Measurements from ENCODE around the gene SDHAF2. TPM values are rescaled to one million over a fixed set of nuclear protein-coding genes. Genes with fewer than 3 reads are reported as not detected.

SDHAF2 gene
- total and polyA plus RNA-seq, 9 of the 15 experiments (the other 6 are each of a cell fraction or from before 2014, with no cell fraction given): 21.2 to 144 (median 40.4) TPM

DNA sequence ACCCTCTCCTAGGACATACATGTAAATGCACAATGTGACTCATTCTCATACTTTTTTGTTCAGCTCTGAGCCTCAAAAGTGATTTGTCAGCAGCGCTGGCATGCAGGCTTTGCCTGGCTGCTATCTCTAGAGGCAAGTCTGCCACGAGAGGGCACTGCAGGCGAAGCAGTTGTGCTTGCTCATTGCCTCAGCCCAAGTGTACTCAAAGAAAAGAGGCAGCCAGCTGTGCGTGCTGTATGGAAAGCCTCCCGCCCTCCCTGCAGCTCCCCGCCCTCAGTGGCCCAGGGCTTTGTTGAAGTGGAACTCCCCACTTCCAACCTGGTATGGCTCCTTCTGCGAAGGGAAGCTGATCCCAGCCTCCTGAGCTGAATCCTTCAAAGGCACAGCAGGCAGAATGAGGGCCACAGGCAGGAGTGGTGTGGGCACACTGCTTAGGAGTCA, 16.3 kb downstream of the SDHAF2 start (continued):
- TF ChIP-seq, protein P1, sequence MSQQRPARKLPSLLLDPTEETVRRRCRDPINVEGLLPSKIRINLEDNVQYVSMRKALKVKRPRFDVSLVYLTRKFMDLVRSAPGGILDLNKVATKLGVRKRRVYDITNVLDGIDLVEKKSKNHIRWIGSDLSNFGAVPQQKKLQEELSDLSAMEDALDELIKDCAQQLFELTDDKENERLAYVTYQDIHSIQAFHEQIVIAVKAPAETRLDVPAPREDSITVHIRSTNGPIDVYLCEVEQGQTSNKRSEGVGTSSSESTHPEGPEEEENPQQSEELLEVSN (IDR thresholded peaks at IDR 0.05; ENCODE audit: borderline replicate concordance in 1 of 2, extremely low read depth in 1 of 2, insufficient read depth in 1 of 2, insufficient read length in 1 of 2, low read depth in 1 of 2, low read length in 1 of 2, poor library complexity in 1 of 2, severe bottlenecking in 1 of 2): peak in 1 of 2 experiments; percentile 43
- TF ChIP-seq C11orf30 (IDR thresholded peaks at IDR 0.05; ENCODE audit: low read depth) (peak; percentile 93), ZNF311 (CRISPR knock-in tag; IDR thresholded peaks at IDR 0.05) (no peak), KDM5B (IDR thresholded peaks at IDR 0.05; ENCODE audit: insufficient replicate concordance, low read depth, low read length) (no peak), FOXA3 (CRISPR knock-in tag; conservative IDR thresholded peaks at IDR 0.05 in 1 of 2, IDR thresholded peaks at IDR 0.05 in 1 of 2) (peak in 1 of 2 experiments; percentile 60; a peak in 2 of 4 replicates), EP300 (IDR thresholded peaks at IDR 0.05; ENCODE audit: low read length) (no peak)
- TF ChIP-seq, protein P2, sequence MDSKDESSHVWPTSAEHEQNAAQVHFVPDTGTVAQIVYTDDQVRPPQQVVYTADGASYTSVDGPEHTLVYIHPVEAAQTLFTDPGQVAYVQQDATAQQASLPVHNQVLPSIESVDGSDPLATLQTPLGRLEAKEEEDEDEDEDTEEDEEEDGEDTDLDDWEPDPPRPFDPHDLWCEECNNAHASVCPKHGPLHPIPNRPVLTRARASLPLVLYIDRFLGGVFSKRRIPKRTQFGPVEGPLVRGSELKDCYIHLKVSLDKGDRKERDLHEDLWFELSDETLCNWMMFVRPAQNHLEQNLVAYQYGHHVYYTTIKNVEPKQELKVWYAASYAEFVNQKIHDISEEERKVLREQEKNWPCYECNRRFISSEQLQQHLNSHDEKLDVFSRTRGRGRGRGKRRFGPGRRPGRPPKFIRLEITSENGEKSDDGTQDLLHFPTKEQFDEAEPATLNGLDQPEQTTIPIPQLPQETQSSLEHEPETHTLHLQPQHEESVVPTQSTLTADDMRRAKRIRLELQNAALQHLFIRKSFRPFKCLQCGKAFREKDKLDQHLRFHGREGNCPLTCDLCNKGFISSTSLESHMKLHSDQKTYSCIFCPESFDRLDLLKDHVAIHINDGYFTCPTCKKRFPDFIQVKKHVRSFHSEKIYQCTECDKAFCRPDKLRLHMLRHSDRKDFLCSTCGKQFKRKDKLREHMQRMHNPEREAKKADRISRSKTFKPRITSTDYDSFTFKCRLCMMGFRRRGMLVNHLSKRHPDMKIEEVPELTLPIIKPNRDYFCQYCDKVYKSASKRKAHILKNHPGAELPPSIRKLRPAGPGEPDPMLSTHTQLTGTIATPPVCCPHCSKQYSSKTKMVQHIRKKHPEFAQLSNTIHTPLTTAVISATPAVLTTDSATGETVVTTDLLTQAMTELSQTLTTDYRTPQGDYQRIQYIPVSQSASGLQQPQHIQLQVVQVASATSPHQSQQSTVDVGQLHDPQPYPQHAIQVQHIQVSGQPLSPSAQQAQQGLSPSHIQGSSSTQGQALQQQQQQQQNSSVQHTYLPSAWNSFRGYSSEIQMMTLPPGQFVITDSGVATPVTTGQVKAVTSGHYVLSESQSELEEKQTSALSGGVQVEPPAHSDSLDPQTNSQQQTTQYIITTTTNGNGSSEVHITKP (IDR thresholded peaks at IDR 0.05; ENCODE audit: partially characterized antibody): no peak
- TF ChIP-seq, protein P3, sequence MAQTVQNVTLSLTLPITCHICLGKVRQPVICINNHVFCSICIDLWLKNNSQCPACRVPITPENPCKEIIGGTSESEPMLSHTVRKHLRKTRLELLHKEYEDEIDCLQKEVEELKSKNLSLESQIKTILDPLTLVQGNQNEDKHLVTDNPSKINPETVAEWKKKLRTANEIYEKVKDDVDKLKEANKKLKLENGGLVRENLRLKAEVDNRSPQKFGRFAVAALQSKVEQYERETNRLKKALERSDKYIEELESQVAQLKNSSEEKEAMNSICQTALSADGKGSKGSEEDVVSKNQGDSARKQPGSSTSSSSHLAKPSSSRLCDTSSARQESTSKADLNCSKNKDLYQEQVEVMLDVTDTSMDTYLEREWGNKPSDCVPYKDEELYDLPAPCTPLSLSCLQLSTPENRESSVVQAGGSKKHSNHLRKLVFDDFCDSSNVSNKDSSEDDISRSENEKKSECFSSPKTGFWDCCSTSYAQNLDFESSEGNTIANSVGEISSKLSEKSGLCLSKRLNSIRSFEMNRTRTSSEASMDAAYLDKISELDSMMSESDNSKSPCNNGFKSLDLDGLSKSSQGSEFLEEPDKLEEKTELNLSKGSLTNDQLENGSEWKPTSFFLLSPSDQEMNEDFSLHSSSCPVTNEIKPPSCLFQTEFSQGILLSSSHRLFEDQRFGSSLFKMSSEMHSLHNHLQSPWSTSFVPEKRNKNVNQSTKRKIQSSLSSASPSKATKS (CRISPR knock-in tag; IDR thresholded peaks at IDR 0.05): no peak
- TF ChIP-seq, protein P4, sequence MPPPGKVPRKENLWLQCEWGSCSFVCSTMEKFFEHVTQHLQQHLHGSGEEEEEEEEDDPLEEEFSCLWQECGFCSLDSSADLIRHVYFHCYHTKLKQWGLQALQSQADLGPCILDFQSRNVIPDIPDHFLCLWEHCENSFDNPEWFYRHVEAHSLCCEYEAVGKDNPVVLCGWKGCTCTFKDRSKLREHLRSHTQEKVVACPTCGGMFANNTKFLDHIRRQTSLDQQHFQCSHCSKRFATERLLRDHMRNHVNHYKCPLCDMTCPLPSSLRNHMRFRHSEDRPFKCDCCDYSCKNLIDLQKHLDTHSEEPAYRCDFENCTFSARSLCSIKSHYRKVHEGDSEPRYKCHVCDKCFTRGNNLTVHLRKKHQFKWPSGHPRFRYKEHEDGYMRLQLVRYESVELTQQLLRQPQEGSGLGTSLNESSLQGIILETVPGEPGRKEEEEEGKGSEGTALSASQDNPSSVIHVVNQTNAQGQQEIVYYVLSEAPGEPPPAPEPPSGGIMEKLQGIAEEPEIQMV (tag; conservative IDR thresholded peaks at IDR 0.05; ENCODE audit: low read depth): no peak
